Measurements from ENCODE around the gene GPX2.
A peak's percentile ranks its signal among the peaks of the same experiment; 100 is the strongest.

GPX2 gene

GRCh38 chr14:64931123-64931522 lies 11.4 kb downstream of the GPX2 start:
- DNase-seq (no peak), ATAC-seq (ENCODE audit: insufficient read depth, low read depth) (no peak)
- Histone ChIP-seq H3K79me2 (ENCODE audit: insufficient read depth, low read length) (peaks cover 42% of the 10 kb centered on the region), H3K9me3 (ENCODE audit: insufficient read depth, low read length, severe bottlenecking) (no peaks in the 10 kb centered on the region), H2AFZ (ENCODE audit: low read depth, low read length) (no peak overlapping the region), H3K4me2 (ENCODE audit: insufficient read depth, low read length) (no peak overlapping the region), H3K36me3 (ENCODE audit: insufficient read depth, low read length) (peaks cover 78% of the 10 kb centered on the region), H4K20me1 (ENCODE audit: insufficient read depth, low read length) (no peaks in the 10 kb centered on the region), H3K27me3 (ENCODE audit: insufficient read depth, low read length, poor library complexity) (no peaks in the 10 kb centered on the region), H3K4me3 (ENCODE audit: low read depth in 1 of 2, low read length in 2 of 2) (no peak overlapping the region), H3K9ac (ENCODE audit: low read depth, low read length) (no peak overlapping the region), H3K27ac (ENCODE audit: low read length) (no peak overlapping the region), H3K4me1 (ENCODE audit: insufficient read depth, low read length) (peaks cover 38% of the 10 kb centered on the region)
- TF ChIP-seq EZH2 (IDR thresholded peaks at IDR 0.05; ENCODE audit: borderline replicate concordance, low read depth, low read length, severe bottlenecking) = no peak
- TF ChIP-seq CTCF (IDR thresholded peaks at IDR 0.05; ENCODE audit: borderline replicate concordance, extremely low read depth, low read length, poor library complexity, severe bottlenecking) = no peak

GRCh38 chr14:64930085-64930843 lies 12.3 kb downstream of the GPX2 start:
- no peak for ATAC-seq (ENCODE audit: insufficient read depth, low read depth)
- no peak overlapping the region for H3K4me2 ChIP-seq (ENCODE audit: insufficient read depth, low read length)
- peaks cover 43% of the 10 kb centered on the region for H3K4me1 ChIP-seq (ENCODE audit: insufficient read depth, low read length)
- H2AFZ ChIP-seq (ENCODE audit: low read depth, low read length) = no peak overlapping the region
- no peak overlapping the region for H3K9ac ChIP-seq (ENCODE audit: low read depth, low read length)
- H4K20me1 ChIP-seq (ENCODE audit: insufficient read depth, low read length) = no peaks in the 10 kb centered on the region
- peak overlapping the region; percentile 85; the same call in 1 of the 2 replicates for H3K27ac ChIP-seq (ENCODE audit: low read length)
- no peaks in the 10 kb centered on the region for H3K27me3 ChIP-seq (ENCODE audit: insufficient read depth, low read length, poor library complexity)
- H3K79me2 ChIP-seq (ENCODE audit: insufficient read depth, low read length) = peaks cover 44% of the 10 kb centered on the region
- TF ChIP-seq EZH2 (IDR thresholded peaks at IDR 0.05; ENCODE audit: borderline replicate concordance, low read depth, low read length, severe bottlenecking) = no peak
- TF ChIP-seq CTCF (IDR thresholded peaks at IDR 0.05; ENCODE audit: borderline replicate concordance, extremely low read depth, low read length, poor library complexity, severe bottlenecking) = no peak
- no peak overlapping the region for H3K4me3 ChIP-seq (ENCODE audit: low read depth in 1 of 2, low read length in 2 of 2)
- peaks cover 80% of the 10 kb centered on the region for H3K36me3 ChIP-seq (ENCODE audit: insufficient read depth, low read length)
- H3K9me3 ChIP-seq (ENCODE audit: insufficient read depth, low read length, severe bottlenecking) = no peaks in the 10 kb centered on the region
- no peak for DNase-seq

- ATAC-seq (ENCODE audit: insufficient read depth, low read depth) (no peak), DNase-seq (peak; percentile 27)
- H2AFZ ChIP-seq (ENCODE audit: low read depth, low read length) = peak overlapping the region; percentile 32
- no peaks in the 10 kb centered on the region; the same call in 1 of the 2 replicates for H4K20me1 ChIP-seq (ENCODE audit: insufficient read depth, low read length)
- TF ChIP-seq EZH2 (IDR thresholded peaks at IDR 0.05; ENCODE audit: borderline replicate concordance, low read depth, low read length, severe bottlenecking) (no peak), CTCF (IDR thresholded peaks at IDR 0.05; ENCODE audit: borderline replicate concordance, extremely low read depth, low read length, poor library complexity, severe bottlenecking) (peak; percentile 9)
- peak overlapping the region; percentile 85 for H3K27ac ChIP-seq (ENCODE audit: low read length)
- H3K4me3 ChIP-seq (ENCODE audit: low read depth in 1 of 2, low read length in 2 of 2) = peak overlapping the region in 1 of 2 experiments; percentile 26; a peak in 2 of 4 replicates
- peaks cover 55% of the 10 kb centered on the region for H3K79me2 ChIP-seq (ENCODE audit: insufficient read depth, low read length)
- no peaks in the 10 kb centered on the region for H3K27me3 ChIP-seq (ENCODE audit: insufficient read depth, low read length, poor library complexity)
- peak overlapping the region; percentile 42 for H3K9ac ChIP-seq (ENCODE audit: low read depth, low read length)
- peaks cover 82% of the 10 kb centered on the region for H3K36me3 ChIP-seq (ENCODE audit: insufficient read depth, low read length)
- peaks cover 44% of the 10 kb centered on the region for H3K4me1 ChIP-seq (ENCODE audit: insufficient read depth, low read length)
- H3K9me3 ChIP-seq (ENCODE audit: insufficient read depth, low read length, severe bottlenecking) = no peaks in the 10 kb centered on the region
- peak overlapping the region; percentile 48 for H3K4me2 ChIP-seq (ENCODE audit: insufficient read depth, low read length)
Observed at GRCh38 chr14:64929014-64929359, 13.6 kb downstream of the GPX2 start.

Data from DND-41 (cell line).